ENCODE measurements around the gene SYT5. TPM values are rescaled to one million over a fixed set of nuclear protein-coding genes. Genes with fewer than 3 reads are reported as not detected.
A peak's percentile ranks its signal among the peaks of the same experiment; 100 is the strongest.

SYT5 gene
- total RNA-seq, 1 experiment from 2014 or later = 2.3 TPM

- H4K20me1 ChIP-seq (ENCODE audit: insufficient read depth) = no peaks in the 10 kb centered on the region
- POLR2A ChIA-PET = no interaction called here
- CTCF ChIA-PET = interaction anchor here (1.0 to 1.6 kb wide), 3 partner anchors 13 to 38 kb away, joined by 3 to 7 read pairs (median 3); partner anchors contain the start of gene DNAAF3
- peaks cover 0 to 5% of the 10 kb centered on the region in 2 experiments; a peak in 1 of 4 replicates for H3K9me3 ChIP-seq (ENCODE audit: control insufficient read depth in 1 of 2, insufficient read depth in 1 of 2, low read depth in 1 of 2, low read length in 2 of 2)
- peak; percentile 71 for ATAC-seq
- H3K4me3 ChIP-seq (replicated peaks in 1 of 2; ENCODE audit: low read depth in 1 of 2, low read length in 2 of 2) = peak overlapping the region; percentile 22 to 40
- H3K27ac ChIP-seq (ENCODE audit: low read depth, low read length) = 0 out of 2 replicates have a peak overlapping the region, but pooled peaks have one; percentile 12
- no peaks in the 10 kb centered on the region for H3K27me3 ChIP-seq (ENCODE audit: insufficient read depth, low read length)
- peaks cover 13 to 43% of the 10 kb centered on the region in 2 experiments; a peak in 3 of 4 replicates for H3K4me1 ChIP-seq (ENCODE audit: control insufficient read depth in 1 of 2, insufficient read depth in 2 of 2, low read length in 2 of 2)
- no peak overlapping the region for H3K9ac ChIP-seq (ENCODE audit: low read length)
- DNase-seq (ENCODE audit: low read depth, low spot score) = peak; percentile 69
- peak overlapping the region; percentile 68 for H3K4me2 ChIP-seq (ENCODE audit: low read length)
- no peaks in the 10 kb centered on the region for H3K9me2 ChIP-seq (ENCODE audit: insufficient read depth)
- intact Hi-C loops (cut with micrococcal nuclease) = loop anchor here (1.0 kb wide), 1 partner anchor 37 kb away; no protein-coding TSS in a partner anchor
- H2AFZ ChIP-seq (ENCODE audit: low read depth, low read length, poor library complexity, severe bottlenecking) = peak overlapping the region; percentile 20
- no peaks in the 10 kb centered on the region for H3K79me2 ChIP-seq (ENCODE audit: insufficient read depth, low read length)
- RAD21 ChIA-PET (ENCODE audit: low non-redundant PET in 1 of 2, low total read pairs in 2 of 2, uncharacterized antibody in 2 of 2, unreplicated experiment in 2 of 2) = no interaction called here
- H3K36me3 ChIP-seq (ENCODE audit: control insufficient read depth in 1 of 2, insufficient read depth in 2 of 2, low read length in 2 of 2) = no peaks in the 10 kb centered on the region
- no TSS peak for BruUV-seq (replicated peaks)
- TF ChIP-seq SIN3A (IDR thresholded peaks at IDR 0.05; ENCODE audit: low read depth) = no peak
- TF ChIP-seq EGR1 (IDR thresholded peaks at IDR 0.05; ENCODE audit: low read depth) = peak; percentile 83
- TF ChIP-seq TCF7L2 (IDR thresholded peaks at IDR 0.05; ENCODE audit: borderline replicate concordance, extremely low read depth, insufficient read depth, insufficient read length) = no peak
- TF ChIP-seq POLR2AphosphoS5 (IDR thresholded peaks at IDR 0.05; ENCODE audit: low read depth, low read length) = no peak
- no peak for TF ChIP-seq FOSL1 (IDR thresholded peaks at IDR 0.05; ENCODE audit: low read depth)
- TF ChIP-seq ZBTB33 (IDR thresholded peaks at IDR 0.05; ENCODE audit: extremely low read depth, insufficient replicate concordance, low read length) = no peak
- no peak for TF ChIP-seq ZFX (IDR thresholded peaks at IDR 0.05)
- TF ChIP-seq ELF1 (IDR thresholded peaks at IDR 0.05; ENCODE audit: borderline replicate concordance, low read depth) = no peak; the same call in 1 of the 2 replicates
- TF ChIP-seq CEBPB (IDR thresholded peaks at IDR 0.05; ENCODE audit: low read depth) = no peak
- TF ChIP-seq POLR2A (IDR thresholded peaks at IDR 0.05; ENCODE audit: borderline replicate concordance, extremely low read depth, insufficient read depth, insufficient read length) = no peak
- no peak for TF ChIP-seq CBX3 (IDR thresholded peaks at IDR 0.05; ENCODE audit: low read depth)
- TF ChIP-seq REST (IDR thresholded peaks at IDR 0.05; ENCODE audit: low read depth) = no peak
- peak; percentile 99 for TF ChIP-seq SP1 (IDR thresholded peaks at IDR 0.05; ENCODE audit: low read depth)
- TF ChIP-seq SRF (IDR thresholded peaks at IDR 0.05; ENCODE audit: low read depth) = no peak
- TF ChIP-seq EZH2 (IDR thresholded peaks at IDR 0.05) = no peak
- no peak for TF ChIP-seq CTCF (IDR thresholded peaks at IDR 0.05 in 2 of 3, conservative IDR thresholded peaks at IDR 0.05 in 1 of 3; ENCODE audit: borderline replicate concordance in 1 of 3, insufficient read depth in 1 of 3, low read depth in 2 of 3, low read length in 2 of 3)
- no peak for TF ChIP-seq ZNF274 (IDR thresholded peaks at IDR 0.05; ENCODE audit: low read depth, low read length)
- TF ChIP-seq ATF3 (IDR thresholded peaks at IDR 0.05) = no peak
- TF ChIP-seq EZH2phosphoT487 (IDR thresholded peaks at IDR 0.05; ENCODE audit: borderline replicate concordance) = no peak
Measured at GRCh38 chr19:55178781-55179599, 1.1 kb downstream of the SYT5 start.
